ENCODE measurements around the gene PRDM16. TPM values are rescaled to one million over a fixed set of nuclear protein-coding genes. Genes with fewer than 3 reads are reported as not detected.

PRDM16 gene
- total RNA-seq, 4 donors from 2014 or later: 0.19 to 1.6 (median 0.36) TPM

- TF ChIP-seq POLR2A (IDR thresholded peaks at IDR 0.05): no peak
- TF ChIP-seq CTCF (IDR thresholded peaks at IDR 0.05): no peak
- no peak for TF ChIP-seq POLR2AphosphoS5 (IDR thresholded peaks at IDR 0.05)
- TF ChIP-seq EP300 (IDR thresholded peaks at IDR 0.05): no peak
- no peaks in the 10 kb centered on the region for H3K4me1 ChIP-seq
- peak in 1 of 2 donors; percentile 37 for DNase-seq (ENCODE audit: low spot score in 2 of 2)
- H3K9me3 ChIP-seq: no peaks in the 10 kb centered on the region
- H3K27ac ChIP-seq: no peak overlapping the region
- no peak overlapping the region for H3K4me3 ChIP-seq
- WGBS: 83% methylated on average over 22 of the region's 25 CpGs
- H3K27me3 ChIP-seq: peaks cover 86% of the 10 kb centered on the region
- H3K36me3 ChIP-seq: no peaks in the 10 kb centered on the region
Measured at GRCh38 chr1:3033040-3033789, 35.8 kb upstream of the PRDM16 start.

- Histone ChIP-seq H3K27me3 (peaks cover 86% of the 10 kb centered on the region), H3K9me3 (no peaks in the 10 kb centered on the region), H3K4me1 (no peaks in the 10 kb centered on the region), H3K27ac (no peak overlapping the region), H3K36me3 (no peaks in the 10 kb centered on the region), H3K4me3 (no peak overlapping the region)
- TF ChIP-seq EP300 (IDR thresholded peaks at IDR 0.05) (no peak), CTCF (IDR thresholded peaks at IDR 0.05) (no peak), POLR2AphosphoS5 (IDR thresholded peaks at IDR 0.05) (no peak), POLR2A (IDR thresholded peaks at IDR 0.05) (no peak)
- no peak for DNase-seq (ENCODE audit: low spot score in 2 of 2)
- WGBS: 66% methylated on average over 4 of the region's 4 CpGs
Measured at GRCh38 chr1:3033790-3034090, 35.3 kb upstream of the PRDM16 start.

- peaks cover 86% of the 10 kb centered on the region for H3K27me3 ChIP-seq
- no peaks in the 10 kb centered on the region for H3K36me3 ChIP-seq
- DNase-seq (ENCODE audit: low spot score in 2 of 2): peak in 1 of 2 donors; percentile 55
- H3K9me3 ChIP-seq: no peaks in the 10 kb centered on the region
- 77% methylated on average over 7 of the region's 7 CpGs for WGBS
- no peak overlapping the region for H3K27ac ChIP-seq
- no peaks in the 10 kb centered on the region for H3K4me1 ChIP-seq
- TF ChIP-seq POLR2A (IDR thresholded peaks at IDR 0.05) (no peak), CTCF (IDR thresholded peaks at IDR 0.05) (no peak), POLR2AphosphoS5 (IDR thresholded peaks at IDR 0.05) (no peak), EP300 (IDR thresholded peaks at IDR 0.05) (no peak)
- H3K4me3 ChIP-seq: no peak overlapping the region
Measured at GRCh38 chr1:3034162-3034561, 34.8 kb upstream of the PRDM16 start.

GRCh38 chr1:3034728-3035562 is 34.1 kb upstream of the PRDM16 start:
- Histone ChIP-seq H3K36me3 (no peaks in the 10 kb centered on the region), H3K9me3 (no peaks in the 10 kb centered on the region), H3K27ac (no peak overlapping the region), H3K4me3 (no peak overlapping the region), H3K4me1 (no peaks in the 10 kb centered on the region), H3K27me3 (peaks cover 84% of the 10 kb centered on the region)
- peak; percentile 41 to 64 for DNase-seq (ENCODE audit: low spot score in 2 of 2)
- TF ChIP-seq EP300 (IDR thresholded peaks at IDR 0.05): no peak
- no peak for TF ChIP-seq POLR2AphosphoS5 (IDR thresholded peaks at IDR 0.05)
- no peak for TF ChIP-seq POLR2A (IDR thresholded peaks at IDR 0.05)
- no peak for TF ChIP-seq CTCF (IDR thresholded peaks at IDR 0.05)
- 92% methylated on average over 12 of the region's 14 CpGs for WGBS
